NCI-H128 (cell line): ENCODE data around the gene RNF115.
"Not testable (repeated sequence)": the region's sequence is repeated elsewhere in the genome, so short reads cannot be mapped to it uniquely, and the experiment has no call there.

ENCODE experiments used
- DNase-seq: peaks from one replicate; lab custom pipeline; 2025; ENCODE audit not compliant: unreplicated experiment; lab: John Stamatoyannopoulos, UW

Gene RNF115

DNA sequence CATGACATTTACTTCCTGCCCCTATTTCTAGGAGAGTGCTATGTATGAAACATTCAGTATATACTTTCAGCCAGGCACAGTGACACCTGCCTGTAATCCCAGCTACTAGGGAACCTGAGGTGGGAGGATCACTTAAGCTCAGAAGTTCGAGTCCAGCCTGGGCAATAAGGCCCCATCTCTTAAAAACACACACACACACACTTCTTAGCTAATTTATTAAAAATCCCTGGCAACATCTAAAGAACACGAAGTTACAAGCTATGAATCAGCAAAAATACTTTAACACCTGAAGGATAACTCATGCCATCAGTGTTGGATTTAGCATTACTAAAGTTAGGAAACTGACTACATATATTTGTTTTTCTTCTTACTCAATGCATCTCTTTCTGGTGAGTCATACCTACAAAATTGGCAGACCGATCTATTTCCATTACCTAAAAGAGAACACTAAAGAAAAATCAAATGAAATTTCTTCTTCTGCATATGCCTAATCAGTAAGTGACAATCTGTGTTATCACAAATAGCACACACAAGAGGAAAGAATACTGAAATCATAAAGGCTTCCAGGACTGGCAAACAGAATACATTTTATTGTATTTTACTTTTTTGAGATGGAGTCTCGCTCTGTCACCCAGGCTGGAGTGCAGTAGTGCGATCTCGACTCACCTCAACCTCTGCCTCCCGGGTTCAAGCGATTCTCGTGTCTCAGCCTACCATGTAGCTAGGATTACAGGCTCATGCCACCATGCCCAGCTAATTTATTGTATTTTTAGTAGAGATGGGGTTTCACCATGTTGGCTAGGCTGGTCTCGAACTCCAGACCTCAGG, 41.4 kb downstream of the RNF115 start:
- DNase-seq, result no peak

GRCh38 chr1:145778146-145778540, 45.8 kb downstream of the RNF115 start:
- DNase-seq, result no peak

GRCh38 chr1:145777357-145778145, 46.3 kb downstream of the RNF115 start:
- no peak for DNase-seq

DNA sequence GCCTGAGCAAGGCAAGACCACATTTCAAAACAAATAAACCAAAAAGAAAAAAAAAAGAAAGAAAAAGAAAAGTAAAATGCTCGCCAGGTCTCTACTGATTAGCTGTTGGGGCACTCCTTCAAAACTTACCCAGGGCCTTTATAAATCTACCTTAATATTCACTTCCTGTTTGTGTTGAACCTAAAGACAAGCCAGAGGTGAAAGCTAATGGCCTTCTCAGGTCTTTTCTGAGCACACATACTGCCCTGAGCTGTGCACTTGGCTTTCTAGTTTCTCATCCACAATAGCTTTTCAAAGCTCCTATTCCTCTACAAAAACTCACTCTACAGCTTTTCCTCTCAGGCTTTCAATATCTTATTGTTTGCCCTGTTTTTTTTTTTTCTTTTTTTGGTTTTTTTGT, 50.5 kb downstream of the RNF115 start:
- DNase-seq, result no peak

DNA sequence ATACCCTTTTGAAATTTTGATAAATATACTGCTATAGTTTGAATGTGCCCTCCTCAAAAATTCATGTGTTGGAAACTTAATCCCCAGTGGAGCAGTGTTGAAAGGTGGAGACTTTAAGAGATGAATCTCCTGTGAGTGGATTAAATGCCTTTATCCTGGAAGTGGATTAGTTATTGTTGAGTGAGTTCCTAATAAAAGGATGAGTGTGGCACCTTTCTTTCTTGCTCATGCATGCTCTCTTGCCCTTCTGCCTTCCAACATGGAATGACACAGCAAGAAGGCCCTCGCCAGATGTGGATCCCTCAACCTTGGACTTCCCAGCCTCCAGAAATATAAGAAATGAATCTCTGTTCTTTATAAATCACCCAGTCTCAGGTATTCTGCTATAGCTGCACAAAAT, 52.8 kb downstream of the RNF115 start:
- no peak for DNase-seq

DNA sequence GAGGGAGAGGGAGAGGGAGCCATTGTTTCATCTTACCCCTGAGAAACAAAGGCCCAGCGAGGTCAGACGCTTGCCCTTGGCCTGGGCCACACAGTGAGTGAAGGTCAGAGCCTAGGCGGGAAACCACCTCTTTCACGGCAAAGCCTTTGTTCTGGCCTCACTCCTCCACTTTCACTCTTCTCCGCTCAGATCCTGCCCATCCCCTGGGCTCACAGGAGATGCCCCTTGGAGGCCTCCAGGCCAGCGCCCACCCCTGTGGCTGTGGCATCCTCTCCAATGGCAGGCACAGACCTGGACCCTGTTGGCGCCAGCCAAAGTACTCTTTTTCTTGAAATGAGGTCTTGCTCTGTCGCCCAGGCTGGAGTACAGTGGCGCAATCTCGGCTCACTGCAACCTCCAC, 55.9 kb downstream of the RNF115 start:
- not testable (repeated sequence) for DNase-seq

DNA sequence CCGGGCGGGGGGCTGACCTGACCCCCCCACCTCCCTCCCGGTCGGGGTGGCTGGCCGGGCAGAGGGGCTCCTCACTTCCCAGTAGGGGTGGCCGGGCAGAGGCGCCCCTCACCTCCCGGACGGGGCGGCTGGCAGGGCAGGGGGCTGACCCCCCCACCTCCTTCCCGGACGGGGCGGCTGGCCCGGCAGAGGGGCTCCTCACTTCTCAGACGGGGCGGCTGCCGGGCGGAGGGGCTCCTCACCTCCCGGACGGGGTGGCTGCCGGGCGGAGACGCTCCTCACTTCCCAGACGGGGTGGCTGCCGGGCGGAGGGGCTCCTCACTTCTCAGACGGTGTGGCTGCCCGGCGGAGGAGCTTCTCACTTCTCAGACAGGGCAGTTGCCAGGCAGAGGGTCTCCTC, 57.0 kb downstream of the RNF115 start:
- not testable (repeated sequence) for DNase-seq

GRCh38 chr1:145765585-145766360, 58.1 kb downstream of the RNF115 start:
- not testable (repeated sequence) for DNase-seq

GRCh38 chr1:145765127-145765526, 58.8 kb downstream of the RNF115 start:
- DNase-seq, result not testable (repeated sequence)

DNA sequence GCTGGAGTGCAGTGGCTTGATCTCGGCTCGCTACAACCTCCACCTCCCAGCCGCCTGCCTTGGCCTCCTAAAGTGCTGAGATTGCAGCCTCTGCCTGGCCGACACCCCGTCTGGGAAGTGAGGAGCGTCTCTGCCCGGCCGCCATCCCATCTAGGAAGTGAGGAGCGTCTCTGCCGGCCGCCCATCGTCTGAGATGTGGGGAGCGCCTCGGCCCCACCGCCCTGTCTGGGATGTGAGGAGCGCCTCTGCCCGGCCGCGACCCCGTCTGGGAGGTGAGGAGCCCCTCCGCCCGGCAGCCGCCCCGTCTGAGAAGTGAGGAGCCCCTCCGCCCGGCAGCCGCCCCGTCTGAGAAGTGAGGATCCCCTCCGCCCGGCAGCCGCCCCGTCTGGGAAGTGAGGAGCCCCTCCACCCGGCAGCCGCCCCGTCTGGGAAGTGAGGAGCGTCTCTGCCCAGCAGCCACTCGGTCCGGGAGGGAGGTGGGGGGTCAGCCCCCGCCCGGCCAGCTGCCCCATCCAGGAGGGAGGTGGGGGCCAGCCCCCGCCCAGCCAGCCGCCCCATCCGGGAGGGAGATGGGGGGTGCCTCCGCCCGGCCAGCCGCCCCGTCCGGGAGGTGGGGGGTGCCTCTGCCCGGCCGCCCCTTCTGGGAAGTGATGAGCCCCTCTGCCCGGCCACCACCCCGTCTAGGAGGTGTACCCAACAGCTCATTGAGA, 59.5 kb downstream of the RNF115 start:
- DNase-seq, result not testable (repeated sequence)

DNA sequence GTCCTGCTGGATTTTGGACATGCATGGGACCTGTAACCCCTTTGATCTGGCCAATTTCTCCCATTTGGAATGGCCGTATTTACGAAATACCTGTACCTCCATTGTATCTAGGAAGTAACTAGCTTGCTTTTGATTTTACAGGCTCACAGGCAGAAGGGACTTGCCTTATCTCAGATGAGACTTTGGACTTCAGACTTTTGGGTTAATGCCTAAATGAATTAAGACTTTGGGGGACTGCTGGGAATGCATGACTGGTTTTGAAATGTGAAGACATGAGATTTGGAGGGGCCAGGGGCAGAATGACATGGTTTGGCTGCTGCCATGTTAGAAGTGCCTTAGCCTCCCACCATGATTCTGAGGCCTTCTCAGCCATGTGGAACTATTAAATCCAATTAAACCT, 61.9 kb downstream of the RNF115 start:
- DNase-seq, result not testable (repeated sequence)

DNA sequence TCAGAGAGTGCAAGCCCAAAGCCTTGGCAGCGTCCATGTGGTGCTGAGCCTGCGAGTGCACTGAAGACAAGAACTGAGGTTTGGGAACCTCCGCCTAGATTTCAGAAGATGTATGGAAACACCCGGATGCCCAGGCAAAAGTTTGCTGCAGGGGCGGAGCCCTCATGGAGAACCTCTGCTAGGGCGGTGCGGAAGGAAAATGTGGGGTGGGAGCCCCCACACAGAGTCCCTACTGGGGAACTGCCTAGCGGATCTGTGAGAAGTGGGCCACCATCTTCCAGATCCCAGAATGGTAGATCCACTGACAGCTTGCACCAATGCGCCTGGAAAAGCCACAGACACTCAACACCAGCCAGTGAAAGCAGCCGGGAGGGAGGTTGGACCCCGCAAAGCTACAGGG, 62.4 kb downstream of the RNF115 start:
- DNase-seq, result not testable (repeated sequence)

GRCh38 chr1:145760395-145760949, 63.4 kb downstream of the RNF115 start:
- not testable (repeated sequence) for DNase-seq

DNA sequence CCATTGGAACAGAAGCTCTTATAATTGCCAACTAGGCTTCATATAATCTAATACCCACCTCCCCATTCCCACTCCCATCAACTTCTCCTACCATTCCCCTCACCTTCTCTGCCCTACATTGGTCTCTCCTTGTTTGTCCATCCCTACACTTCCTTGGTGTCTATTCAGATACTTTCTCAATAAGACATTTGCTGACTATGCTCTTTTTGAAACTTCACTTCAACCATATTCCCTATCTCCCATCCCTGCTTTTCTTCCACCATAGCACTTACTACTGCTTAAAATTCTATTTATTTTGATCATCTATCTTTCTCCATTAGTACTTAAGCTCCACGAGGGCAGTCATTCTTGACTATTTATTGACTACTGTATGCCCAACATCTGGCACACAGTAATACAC, 64.2 kb downstream of the RNF115 start:
- DNase-seq, result no peak

- no peak for DNase-seq
Observed at GRCh38 chr1:145758575-145758974, 65.3 kb downstream of the RNF115 start.

GRCh38 chr1:145758116-145758515, 65.8 kb downstream of the RNF115 start:
- DNase-seq, result no peak

GRCh38 chr1:145757420-145757819, 66.5 kb downstream of the RNF115 start:
- no peak for DNase-seq

- DNase-seq, result no peak
Observed at GRCh38 chr1:145751491-145752037, 72.3 kb downstream of the RNF115 start.

DNA sequence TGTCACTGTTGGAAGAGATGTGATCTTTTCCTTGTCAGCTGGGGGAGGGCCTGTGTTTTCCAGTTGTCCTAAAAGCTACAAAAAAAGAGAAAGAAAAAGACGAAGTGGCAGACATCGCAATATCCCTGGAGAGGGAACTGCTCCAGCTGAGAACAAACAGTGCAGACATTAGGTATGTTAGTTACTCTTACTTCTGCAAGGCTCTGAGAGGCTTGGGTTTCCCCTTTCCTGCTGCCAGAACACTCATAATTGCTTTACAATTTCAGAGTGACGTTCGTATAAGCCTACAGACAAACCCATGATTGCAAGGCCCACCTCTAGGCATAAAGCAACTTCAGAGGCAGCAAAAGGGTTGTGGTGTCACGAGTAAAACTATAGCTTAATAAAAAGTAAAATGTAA, 73.5 kb downstream of the RNF115 start:
- DNase-seq, result no peak
